Skeletal muscle tissue (tissue), 4 donors: ENCODE results near the gene ATP1A2. TPM values are rescaled to one million over a fixed set of nuclear protein-coding genes. Genes with fewer than 3 reads are reported as not detected.
A peak's percentile ranks its signal among the peaks of the same experiment; 100 is the strongest.

ENCODE experiments used
- H3K27ac ChIP-seq: one replicate; pipeline ENCODE4 v1.7.0; 2013; ENCODE audit warnings: mild to moderate bottlenecking, low read depth, low read length, inconsistent platforms
- H3K27me3 ChIP-seq, 3 donors: one replicate each; pipeline ENCODE4 v1.7.0; 2013; ENCODE audit warnings: low read length in 3 of 3; ENCODE audit not compliant: control insufficient read depth in 3 of 3, insufficient read depth in 3 of 3
- H3K36me3 ChIP-seq, 3 donors: one replicate each; pipeline ENCODE4 v1.7.0; 2013; ENCODE audit warnings: low read length in 3 of 3; ENCODE audit not compliant: control insufficient read depth in 3 of 3, insufficient read depth in 3 of 3
- H3K4me1 ChIP-seq, 3 donors: one replicate each; pipeline ENCODE4 v1.7.0; 2013; ENCODE audit warnings: low read length in 3 of 3, mild to moderate bottlenecking in 3 of 3; ENCODE audit not compliant: control insufficient read depth in 3 of 3, insufficient read depth in 3 of 3
- H3K4me3 ChIP-seq, 3 donors: one replicate each; pipeline ENCODE4 v1.7.0; 2013; ENCODE audit warnings: low read length in 3 of 3
- H3K9ac ChIP-seq, 3 donors: one replicate each; pipeline ENCODE4 v1.7.0; 2013; ENCODE audit warnings: low read length in 3 of 3, mild to moderate bottlenecking in 3 of 3, moderate library complexity in 2 of 3, low read depth in 1 of 3
- H3K9me3 ChIP-seq, 3 donors: one replicate each; pipeline ENCODE4 v1.7.0; 2013; ENCODE audit warnings: low read length in 3 of 3; ENCODE audit not compliant: control insufficient read depth in 3 of 3
- total RNA-seq: library from RNA; depleted of rRNA; stranded (reverse); fragments of >200 nt; gene quantifications from one replicate; pipeline ENCODE4 v1.2.3, GENCODE V29; 2014
- donor health status: Osteomylitis.

ATP1A2 gene
- total RNA-seq, 1 donor from 2014 or later, result 38.1 TPM

- no peak overlapping the region for H3K9ac ChIP-seq
- H3K36me3 ChIP-seq, result no peaks in the 10 kb centered on the region
- peaks cover 3 to 10% (median 4%) of the 10 kb centered on the region in 3 donors for H3K27me3 ChIP-seq
- H3K27ac ChIP-seq, result no peak overlapping the region
- H3K9me3 ChIP-seq, result no peaks in the 10 kb centered on the region
- H3K4me3 ChIP-seq, result no peak overlapping the region
- H3K4me1 ChIP-seq, result peaks cover 8 to 11% (median 9%) of the 10 kb centered on the region in 3 donors
These were observed 39.3 kb upstream of the ATP1A2 start for GRCh38 chr1:160076295-160076694.

GRCh38 chr1:160077486-160077885 lies 38.1 kb upstream of the ATP1A2 start:
- Histone ChIP-seq H3K9ac (no peak overlapping the region), H3K36me3 (no peaks in the 10 kb centered on the region), H3K4me3 (no peak overlapping the region), H3K9me3 (no peaks in the 10 kb centered on the region), H3K27ac (no peak overlapping the region), H3K4me1 (peaks cover 8 to 11% (median 8%) of the 10 kb centered on the region in 3 donors), H3K27me3 (peaks cover 6 to 20% (median 6%) of the 10 kb centered on the region in 3 donors)

GRCh38 chr1:160078512-160079195 lies 36.9 kb upstream of the ATP1A2 start:
- H3K36me3 ChIP-seq, result no peaks in the 10 kb centered on the region
- H3K9me3 ChIP-seq, result no peaks in the 10 kb centered on the region
- no peak overlapping the region for H3K4me3 ChIP-seq
- H3K9ac ChIP-seq, result peak overlapping the region in 2 of 3 donors; percentile 9 to 25
- peaks cover 9 to 20% (median 15%) of the 10 kb centered on the region in 3 donors for H3K27me3 ChIP-seq
- H3K27ac ChIP-seq, result no peak overlapping the region
- peaks cover 8 to 11% (median 8%) of the 10 kb centered on the region in 3 donors for H3K4me1 ChIP-seq

- peaks cover 11 to 14% (median 13%) of the 10 kb centered on the region in 3 donors for H3K4me1 ChIP-seq
- peaks cover 14 to 23% (median 20%) of the 10 kb centered on the region in 3 donors for H3K27me3 ChIP-seq
- no peaks in the 10 kb centered on the region for H3K9me3 ChIP-seq
- no peaks in the 10 kb centered on the region for H3K36me3 ChIP-seq
- H3K4me3 ChIP-seq, result no peak overlapping the region
- H3K27ac ChIP-seq, result no peak overlapping the region
- H3K9ac ChIP-seq, result no peak overlapping the region
These were observed 36.1 kb upstream of the ATP1A2 start for GRCh38 chr1:160079448-160079847.

GRCh38 chr1:160080381-160081100 lies 35.0 kb upstream of the ATP1A2 start:
- no peak overlapping the region for H3K27ac ChIP-seq
- peaks cover 14 to 23% (median 22%) of the 10 kb centered on the region in 3 donors for H3K27me3 ChIP-seq

GRCh38 chr1:160081261-160081936 lies 34.2 kb upstream of the ATP1A2 start, which contains the start of gene KCNJ9:
Gene KCNJ9, plus strand, starts transcription at chr1:160081538. Its CDS starts 2,493 bp downstream, at chr1:160084031.
- H3K36me3 ChIP-seq, result no peaks in the 10 kb centered on the region
- no peak within 1 kb of the TSS for H3K27ac ChIP-seq
- no peak within 1 kb of the TSS for H3K4me3 ChIP-seq
- H3K4me1 ChIP-seq, result peaks cover 13 to 20% (median 18%) of the 10 kb centered on the region in 3 donors
- no peak within 1 kb of the TSS for H3K9ac ChIP-seq
- no peaks in the 10 kb centered on the region for H3K9me3 ChIP-seq
- H3K27me3 ChIP-seq, result peaks cover 14 to 23% (median 22%) of the 10 kb centered on the region in 3 donors

More at GRCh38 chr1:160080381-160081100, 35.0 kb upstream of the ATP1A2 start:
- Histone ChIP-seq H3K4me1 (peaks cover 11 to 16% (median 13%) of the 10 kb centered on the region in 3 donors), H3K4me3 (no peak overlapping the region), H3K9ac (no peak overlapping the region), H3K9me3 (no peaks in the 10 kb centered on the region), H3K36me3 (no peaks in the 10 kb centered on the region)

GRCh38 chr1:160082487-160082886 lies 33.1 kb upstream of the ATP1A2 start:
- no peak overlapping the region for H3K27ac ChIP-seq
- H3K36me3 ChIP-seq, result no peaks in the 10 kb centered on the region
- no peak overlapping the region for H3K9ac ChIP-seq
- H3K9me3 ChIP-seq, result no peaks in the 10 kb centered on the region
- H3K4me1 ChIP-seq, result peaks cover 13 to 20% (median 18%) of the 10 kb centered on the region in 3 donors
- no peak overlapping the region for H3K4me3 ChIP-seq
- peaks cover 14 to 23% (median 22%) of the 10 kb centered on the region in 3 donors for H3K27me3 ChIP-seq

- H3K9me3 ChIP-seq, result no peaks in the 10 kb centered on the region
- no peaks in the 10 kb centered on the region for H3K36me3 ChIP-seq
- H3K27me3 ChIP-seq, result peaks cover 14 to 23% (median 22%) of the 10 kb centered on the region in 3 donors
- peak overlapping the region in 1 of 3 donors; percentile 25 for H3K9ac ChIP-seq
- H3K4me1 ChIP-seq, result peaks cover 12 to 20% (median 17%) of the 10 kb centered on the region in 3 donors
- H3K4me3 ChIP-seq, result no peak overlapping the region
- no peak overlapping the region for H3K27ac ChIP-seq
These were observed 32.6 kb upstream of the ATP1A2 start for GRCh38 chr1:160082926-160083325.

GRCh38 chr1:160083968-160084770 lies 31.4 kb upstream of the ATP1A2 start:
- peak overlapping the region; percentile 49 to 54 (median 49) for H3K4me3 ChIP-seq
- peaks cover 14 to 23% (median 22%) of the 10 kb centered on the region in 3 donors for H3K27me3 ChIP-seq
- H3K4me1 ChIP-seq, result peaks cover 5 to 12% (median 7%) of the 10 kb centered on the region in 3 donors
- H3K36me3 ChIP-seq, result no peaks in the 10 kb centered on the region
- H3K9me3 ChIP-seq, result no peaks in the 10 kb centered on the region
- no peak overlapping the region for H3K27ac ChIP-seq
- H3K9ac ChIP-seq, result no peak overlapping the region
